ENCODE data around the gene ATP11A.
"Not testable (repeated sequence)": the region's sequence is repeated elsewhere in the genome, so short reads cannot be mapped to it uniquely, and the experiment has no call there.

The ATP11A gene

DNA sequence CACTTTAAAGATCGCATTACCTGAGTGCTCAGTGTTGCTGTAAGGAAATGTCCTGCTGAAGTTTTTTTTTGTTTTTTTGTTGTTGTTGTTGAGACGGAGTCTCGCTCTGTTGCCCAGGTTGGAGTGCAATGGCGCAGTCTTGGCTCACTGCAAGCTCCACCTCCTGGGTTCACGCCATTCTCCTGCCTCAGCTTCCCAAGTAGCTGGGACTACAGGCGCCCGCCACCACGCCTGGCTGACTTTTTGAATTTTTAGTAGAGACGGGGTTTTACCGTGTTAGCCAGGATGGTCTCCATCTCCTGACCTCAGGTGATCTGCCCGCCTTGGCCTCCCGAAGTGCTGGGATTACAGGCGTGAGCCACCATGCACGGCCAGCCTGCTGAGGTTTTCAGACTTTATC lies 175.6 kb downstream of the ATP11A start:
- H3K9me3 ChIP-seq (ENCODE audit: control insufficient read depth, insufficient read depth, low read length); H3K27me3 ChIP-seq (ENCODE audit: control insufficient read depth, insufficient read depth, low read length); H3K4me1 ChIP-seq (ENCODE audit: control insufficient read depth, insufficient read depth, low read length); H3K27ac ChIP-seq (ENCODE audit: low read depth, low read length); H3K9ac ChIP-seq (ENCODE audit: low read depth, low read length); H3K4me3 ChIP-seq (ENCODE audit: low read depth, low read length): not testable (repeated sequence)
- H3K36me3 ChIP-seq (ENCODE audit: control insufficient read depth, insufficient read depth, low read length): peaks cover 48% of the 10 kb centered on the region

GRCh38 chr13:112867301-112867711 lies 177.5 kb downstream of the ATP11A start:
- Histone ChIP-seq H3K27me3 (ENCODE audit: control insufficient read depth, insufficient read depth, low read length) (no peaks in the 10 kb centered on the region), H3K36me3 (ENCODE audit: control insufficient read depth, insufficient read depth, low read length) (peaks cover 37% of the 10 kb centered on the region)

DNA sequence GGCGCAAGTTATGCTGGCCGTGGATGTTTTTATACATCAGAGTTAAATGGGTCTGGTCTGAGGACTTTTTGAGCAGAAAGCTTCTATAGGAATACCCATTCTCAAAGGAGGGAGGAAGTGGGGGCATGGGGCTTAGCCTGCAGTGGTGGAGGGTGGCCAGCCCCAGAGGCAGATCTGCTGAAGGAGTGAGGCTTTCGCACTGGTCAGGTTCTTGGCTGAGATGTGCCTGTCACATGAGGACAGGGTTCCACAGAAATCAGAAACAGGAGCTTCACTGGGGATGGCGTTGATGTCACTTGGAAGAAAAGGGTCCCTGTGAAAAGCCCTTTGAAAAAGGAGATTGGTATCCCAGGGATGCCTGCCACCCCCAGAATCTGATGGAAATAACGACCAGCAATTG lies 178.5 kb downstream of the ATP11A start:
- Histone ChIP-seq H3K9me3 (ENCODE audit: control insufficient read depth, insufficient read depth, low read length) (peaks cover 4% of the 10 kb centered on the region; the same call in 1 of the 2 replicates), H3K9ac (ENCODE audit: low read depth, low read length) (no peak overlapping the region), H3K36me3 (ENCODE audit: control insufficient read depth, insufficient read depth, low read length) (peaks cover 35% of the 10 kb centered on the region), H3K4me1 (ENCODE audit: control insufficient read depth, insufficient read depth, low read length) (no peaks in the 10 kb centered on the region), H3K27me3 (ENCODE audit: control insufficient read depth, insufficient read depth, low read length) (no peaks in the 10 kb centered on the region), H3K27ac (ENCODE audit: low read depth, low read length) (no peak overlapping the region), H3K4me3 (ENCODE audit: low read depth, low read length) (no peak overlapping the region)

More at GRCh38 chr13:112867301-112867711, 177.5 kb downstream of the ATP11A start:
- Histone ChIP-seq H3K4me1 (ENCODE audit: control insufficient read depth, insufficient read depth, low read length) (no peaks in the 10 kb centered on the region), H3K27ac (ENCODE audit: low read depth, low read length) (no peak overlapping the region), H3K9ac (ENCODE audit: low read depth, low read length) (no peak overlapping the region), H3K4me3 (ENCODE audit: low read depth, low read length) (no peak overlapping the region), H3K9me3 (ENCODE audit: control insufficient read depth, insufficient read depth, low read length) (no peaks in the 10 kb centered on the region)

- H3K27me3 ChIP-seq (ENCODE audit: control insufficient read depth, insufficient read depth, low read length): no peaks in the 10 kb centered on the region
- H3K9me3 ChIP-seq (ENCODE audit: control insufficient read depth, insufficient read depth, low read length): peaks cover 4% of the 10 kb centered on the region; the same call in 1 of the 2 replicates
- H3K27ac ChIP-seq (ENCODE audit: low read depth, low read length): no peak overlapping the region
- H3K36me3 ChIP-seq (ENCODE audit: control insufficient read depth, insufficient read depth, low read length): peaks cover 35% of the 10 kb centered on the region
- no peaks in the 10 kb centered on the region for H3K4me1 ChIP-seq (ENCODE audit: control insufficient read depth, insufficient read depth, low read length)
- H3K9ac ChIP-seq (ENCODE audit: low read depth, low read length): no peak overlapping the region
- no peak overlapping the region for H3K4me3 ChIP-seq (ENCODE audit: low read depth, low read length)
Measured at GRCh38 chr13:112869202-112870050, 179.6 kb downstream of the ATP11A start.

DNA sequence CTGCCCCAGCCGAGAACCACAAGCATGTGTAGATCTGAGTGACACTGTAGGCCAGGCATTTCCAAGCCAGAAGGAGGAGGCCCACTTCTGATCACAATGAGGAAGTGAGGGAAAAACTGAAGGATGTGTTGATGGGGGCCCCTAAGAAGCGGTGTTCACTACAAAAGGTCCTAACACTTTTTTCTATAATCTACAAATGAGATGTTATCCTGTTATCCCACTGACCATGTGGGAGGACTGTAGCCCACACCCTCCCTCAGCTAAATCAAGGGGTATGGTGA lies 180.2 kb downstream of the ATP11A start:
- H3K4me3 ChIP-seq (ENCODE audit: low read depth, low read length): no peak overlapping the region
- no peak overlapping the region for H3K27ac ChIP-seq (ENCODE audit: low read depth, low read length)
- peaks cover 4% of the 10 kb centered on the region; the same call in 1 of the 2 replicates for H3K9me3 ChIP-seq (ENCODE audit: control insufficient read depth, insufficient read depth, low read length)
- H3K9ac ChIP-seq (ENCODE audit: low read depth, low read length): no peak overlapping the region
- no peaks in the 10 kb centered on the region for H3K4me1 ChIP-seq (ENCODE audit: control insufficient read depth, insufficient read depth, low read length)
- peaks cover 37% of the 10 kb centered on the region for H3K36me3 ChIP-seq (ENCODE audit: control insufficient read depth, insufficient read depth, low read length)
- H3K27me3 ChIP-seq (ENCODE audit: control insufficient read depth, insufficient read depth, low read length): no peaks in the 10 kb centered on the region

DNA sequence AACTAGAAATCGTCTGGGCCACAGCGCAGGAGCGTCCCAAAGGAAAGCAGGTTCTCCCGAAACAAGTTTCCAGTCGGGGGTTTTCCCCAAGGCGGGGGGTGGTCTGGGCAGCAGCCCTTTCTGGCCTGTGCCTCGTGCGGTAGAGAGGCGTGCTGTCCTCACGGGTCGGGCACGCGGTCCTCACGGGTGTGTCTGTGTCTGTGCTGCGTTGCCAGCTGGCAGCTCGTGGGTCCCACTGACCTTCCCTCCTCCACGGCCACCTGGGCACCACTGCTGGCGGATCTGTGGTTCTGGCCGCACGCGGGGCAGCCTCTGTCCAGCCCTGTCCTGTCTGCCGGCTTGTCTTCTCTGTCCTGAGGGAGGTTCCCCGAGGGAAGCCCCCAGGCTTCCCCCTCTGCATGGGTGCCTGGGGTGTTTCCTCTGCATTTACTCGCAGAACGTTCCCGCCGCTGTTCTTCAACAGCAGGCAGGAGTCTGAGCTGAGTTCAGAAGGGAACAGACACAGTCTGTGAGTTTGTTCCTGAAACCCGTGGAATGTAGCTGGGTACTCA lies 181.0 kb downstream of the ATP11A start:
- H3K4me1 ChIP-seq (ENCODE audit: control insufficient read depth, insufficient read depth, low read length): no peaks in the 10 kb centered on the region
- H3K9ac ChIP-seq (ENCODE audit: low read depth, low read length): no peak overlapping the region

GRCh38 chr13:112871742-112872141 lies 181.9 kb downstream of the ATP11A start:
- Histone ChIP-seq H3K9ac (ENCODE audit: low read depth, low read length) (no peak overlapping the region), H3K27me3 (ENCODE audit: control insufficient read depth, insufficient read depth, low read length) (no peaks in the 10 kb centered on the region), H3K9me3 (ENCODE audit: control insufficient read depth, insufficient read depth, low read length) (peaks cover 4% of the 10 kb centered on the region; the same call in 1 of the 2 replicates), H3K27ac (ENCODE audit: low read depth, low read length) (no peak overlapping the region), H3K4me1 (ENCODE audit: control insufficient read depth, insufficient read depth, low read length) (no peaks in the 10 kb centered on the region), H3K36me3 (ENCODE audit: control insufficient read depth, insufficient read depth, low read length) (peaks cover 44% of the 10 kb centered on the region), H3K4me3 (ENCODE audit: low read depth, low read length) (no peak overlapping the region)

More for the DNA sequence above, 181.0 kb downstream of the ATP11A start:
- Histone ChIP-seq H3K27me3 (ENCODE audit: control insufficient read depth, insufficient read depth, low read length) (no peaks in the 10 kb centered on the region), H3K9me3 (ENCODE audit: control insufficient read depth, insufficient read depth, low read length) (peaks cover 4% of the 10 kb centered on the region; the same call in 1 of the 2 replicates), H3K27ac (ENCODE audit: low read depth, low read length) (no peak overlapping the region), H3K36me3 (ENCODE audit: control insufficient read depth, insufficient read depth, low read length) (peaks cover 42% of the 10 kb centered on the region), H3K4me3 (ENCODE audit: low read depth, low read length) (no peak overlapping the region)

DNA sequence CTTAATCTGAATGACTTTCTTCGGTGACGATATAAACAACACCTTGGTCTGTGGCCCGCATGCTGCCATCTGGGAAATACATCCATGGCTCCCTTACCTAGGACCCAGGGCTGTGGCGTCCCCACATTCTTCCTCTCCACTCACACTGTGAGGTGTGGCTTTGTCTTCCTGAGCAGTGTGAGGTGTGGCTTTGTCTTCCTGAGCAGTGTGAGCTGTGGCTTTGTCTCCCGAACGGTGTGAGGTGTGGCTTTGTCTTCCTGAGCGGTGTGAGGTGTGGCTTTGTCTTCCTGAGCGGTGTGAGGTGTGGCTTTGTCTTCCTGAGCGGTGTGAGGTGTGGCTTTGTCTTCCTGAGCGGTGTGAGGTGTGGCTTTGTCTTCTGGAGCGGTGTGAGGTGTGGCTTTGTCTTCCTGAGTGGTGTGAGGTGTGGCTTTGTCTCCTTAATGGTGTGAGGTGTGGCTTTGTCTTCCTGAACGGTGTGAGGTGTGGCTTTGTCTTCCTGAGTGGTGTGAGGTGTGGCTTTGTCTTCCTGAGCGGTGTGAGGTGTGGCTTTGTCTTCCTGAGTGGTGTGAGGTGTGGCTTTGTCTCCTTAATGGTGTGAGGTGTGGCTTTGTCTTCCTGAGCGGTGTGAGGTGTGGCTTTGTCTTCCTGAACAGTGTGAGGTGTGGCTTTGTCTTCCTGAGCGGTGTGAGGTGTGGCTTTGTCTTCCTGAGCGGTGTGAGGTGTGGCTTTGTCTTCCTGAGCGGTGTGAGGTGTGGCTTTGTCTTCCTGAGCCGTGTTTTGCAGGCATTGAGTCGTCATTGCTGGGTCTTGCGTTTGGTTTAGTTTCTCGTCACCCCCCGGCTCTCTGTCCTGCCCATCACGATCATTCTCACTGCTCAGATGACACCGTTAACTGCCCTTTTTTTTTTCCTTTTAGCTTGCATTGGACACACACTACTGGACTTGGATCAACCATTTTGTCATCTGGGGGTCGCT lies 183.1 kb downstream of the ATP11A start:
- not testable (repeated sequence) for H3K4me1 ChIP-seq (ENCODE audit: control insufficient read depth, insufficient read depth, low read length); H3K27me3 ChIP-seq (ENCODE audit: control insufficient read depth, insufficient read depth, low read length); H3K27ac ChIP-seq (ENCODE audit: low read depth, low read length); H3K4me3 ChIP-seq (ENCODE audit: low read depth, low read length); H3K9me3 ChIP-seq (ENCODE audit: control insufficient read depth, insufficient read depth, low read length); H3K9ac ChIP-seq (ENCODE audit: low read depth, low read length)
- H3K36me3 ChIP-seq (ENCODE audit: control insufficient read depth, insufficient read depth, low read length): peaks cover 37% of the 10 kb centered on the region

DNA sequence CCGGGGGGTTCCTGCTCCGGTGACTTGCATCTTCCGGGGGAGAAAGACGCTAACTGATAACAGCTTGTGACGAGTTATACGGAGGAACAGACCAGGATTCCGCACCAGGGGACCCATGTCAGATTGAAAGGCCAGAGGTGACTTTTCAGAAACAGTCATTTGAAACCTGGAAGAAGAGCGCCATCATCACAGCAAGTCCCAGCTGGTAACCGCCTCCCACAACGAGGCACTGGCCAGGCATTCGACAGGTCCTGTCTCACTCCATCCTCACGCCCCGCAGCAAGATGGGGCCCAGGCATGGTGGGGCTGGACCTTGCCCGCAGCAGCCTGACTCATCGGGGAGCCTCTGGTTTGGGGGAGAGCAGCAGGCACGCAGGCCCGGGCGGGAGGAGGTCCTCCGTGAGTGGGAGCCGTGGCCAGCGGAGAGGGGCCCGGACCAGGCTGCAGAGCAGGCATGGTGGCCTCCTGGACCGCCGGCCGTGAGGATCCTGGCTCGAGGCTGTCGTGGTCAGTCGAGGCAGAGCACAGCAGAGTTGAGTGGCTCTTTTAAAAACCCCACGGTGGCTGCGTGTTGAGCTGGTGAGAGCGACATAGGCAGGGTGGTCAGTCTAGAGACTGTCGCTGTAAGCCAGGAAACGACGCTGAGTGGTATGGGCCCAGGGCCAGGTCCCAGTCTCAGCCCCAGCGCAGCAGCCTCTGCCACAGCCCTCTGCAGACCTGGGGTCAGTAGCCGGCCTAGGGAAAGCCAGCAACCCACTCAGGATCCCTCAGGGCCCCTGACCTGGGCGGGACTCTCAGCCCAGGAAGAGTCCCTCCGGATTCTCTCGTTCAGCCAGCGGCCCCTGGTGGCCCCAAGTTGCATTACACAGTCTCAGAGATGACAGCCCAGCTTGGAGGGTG lies 184.3 kb downstream of the ATP11A start:
- H3K9me3 ChIP-seq (ENCODE audit: control insufficient read depth, insufficient read depth, low read length): peaks cover 4% of the 10 kb centered on the region; the same call in 1 of the 2 replicates
- H3K27me3 ChIP-seq (ENCODE audit: control insufficient read depth, insufficient read depth, low read length): no peaks in the 10 kb centered on the region
- no peak overlapping the region for H3K9ac ChIP-seq (ENCODE audit: low read depth, low read length)
- H3K36me3 ChIP-seq (ENCODE audit: control insufficient read depth, insufficient read depth, low read length): peaks cover 39% of the 10 kb centered on the region
- H3K4me3 ChIP-seq (ENCODE audit: low read depth, low read length): no peak overlapping the region
- no peaks in the 10 kb centered on the region for H3K4me1 ChIP-seq (ENCODE audit: control insufficient read depth, insufficient read depth, low read length)
- H3K27ac ChIP-seq (ENCODE audit: low read depth, low read length): no peak overlapping the region

- no peaks in the 10 kb centered on the region for H3K4me1 ChIP-seq (ENCODE audit: control insufficient read depth, insufficient read depth, low read length)
- no peak overlapping the region for H3K27ac ChIP-seq (ENCODE audit: low read depth, low read length)
- H3K27me3 ChIP-seq (ENCODE audit: control insufficient read depth, insufficient read depth, low read length): no peaks in the 10 kb centered on the region
- no peak overlapping the region for H3K4me3 ChIP-seq (ENCODE audit: low read depth, low read length)
- no peak overlapping the region for H3K9ac ChIP-seq (ENCODE audit: low read depth, low read length)
- peaks cover 4% of the 10 kb centered on the region; the same call in 1 of the 2 replicates for H3K9me3 ChIP-seq (ENCODE audit: control insufficient read depth, insufficient read depth, low read length)
- peaks cover 38% of the 10 kb centered on the region for H3K36me3 ChIP-seq (ENCODE audit: control insufficient read depth, insufficient read depth, low read length)
Measured at GRCh38 chr13:112874751-112875300, 185.0 kb downstream of the ATP11A start.
